MCF 10A (cell line): Measurements from ENCODE around the gene ARHGAP9. TPM values are rescaled to one million over a fixed set of nuclear protein-coding genes. Genes with fewer than 3 reads are reported as not detected.

Experiments used
- BruUV-seq: library from RNA; stranded (reverse); fragments of 400-500 nt; replicated peaks from 2 replicates; lab custom pipeline; 2021; lab: Mats Ljungman, UMichigan
- CTCF ChIA-PET: fragments of 300-600 bp; sonication (Branson Sonifier 250); formaldehyde crosslinking; extraction: SDS; loops from one replicate; lab custom pipeline; 2021; ENCODE audit warnings: antibody characterized with exemption, inconsistent platforms; lab: Yijun Ruan, JAX
- POLR2A ChIA-PET: fragments of 300-600, 350-650 bp; sonication (Branson Sonifier 250); formaldehyde crosslinking; extraction: SDS; loops from one replicate; lab custom pipeline; 2020; ENCODE audit warnings: antibody characterized with exemption, inconsistent platforms; lab: Yijun Ruan, JAX
- DNase-seq: peaks from one replicate; pipeline ENCODE4 v3.0.0-alpha.2; 2018; ENCODE audit not compliant: unreplicated experiment
- H3K27ac Mint-ChIP-seq: one replicate; pipeline ENCODE4 v1.8.0; 2022; ENCODE audit warnings: mild to moderate bottlenecking, low read depth, mixed read lengths; ENCODE audit not compliant: unreplicated experiment
- H3K27me3 Mint-ChIP-seq: one replicate; pipeline ENCODE4 v1.8.0; 2022; ENCODE audit warnings: mixed read lengths; ENCODE audit not compliant: insufficient read depth, unreplicated experiment
- H3K36me3 Mint-ChIP-seq: one replicate; pipeline ENCODE4 v1.8.0; 2022; ENCODE audit warnings: mild to moderate bottlenecking, moderate library complexity, mixed read lengths; ENCODE audit not compliant: insufficient read depth, unreplicated experiment
- H3K4me1 Mint-ChIP-seq: one replicate; pipeline ENCODE4 v1.8.0; 2022; ENCODE audit warnings: mixed read lengths; ENCODE audit not compliant: insufficient read depth, unreplicated experiment
- H3K4me3 Mint-ChIP-seq: one replicate; pipeline ENCODE4 v1.8.0; 2022; ENCODE audit warnings: mild to moderate bottlenecking, moderate library complexity, mixed read lengths; ENCODE audit not compliant: unreplicated experiment
- H3K9me3 Mint-ChIP-seq: one replicate; pipeline ENCODE4 v1.8.0; 2022; ENCODE audit warnings: mixed read lengths; ENCODE audit not compliant: unreplicated experiment
- intact Hi-C: fragments of 100-400 bp; cut with micrococcal nuclease; formaldehyde crosslinking; loops from 2 replicates; pipeline ENCODE4 v1.14.1; 2022
- total RNA-seq: library from RNA; stranded (reverse); gene quantifications from 2 replicates; pipeline ENCODE4 v1.2.3, GENCODE V29; 2022
- TF ChIP-seq, protein P1 (sequence below): fragments of 200-600 bp; IDR thresholded peaks from one replicate; pipeline ENCODE4 v1.8.0; 2022; ENCODE audit warnings: antibody characterized with exemption, mild to moderate bottlenecking; ENCODE audit not compliant: unreplicated experiment

ARHGAP9 gene
- total RNA-seq, 1 experiment from 2014 or later = 1.1 TPM

DNA sequence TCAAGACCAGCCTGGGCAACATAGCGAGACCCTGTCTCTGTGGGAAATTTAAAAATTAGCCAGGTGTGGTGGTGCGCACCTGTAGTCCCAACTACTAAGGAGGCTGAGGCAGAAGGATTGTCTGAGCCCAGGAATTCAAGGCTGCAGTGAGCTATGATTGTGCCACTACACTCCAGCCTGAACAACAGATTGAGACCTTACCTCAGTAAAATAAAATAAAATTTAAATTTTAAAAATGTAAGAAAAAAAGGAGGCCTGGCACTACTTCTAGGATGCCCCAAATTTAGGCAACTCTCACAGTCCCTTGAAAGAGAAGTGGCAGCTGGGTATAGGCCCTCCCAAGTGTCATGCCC lies 25.5 kb downstream of the ARHGAP9 start:
- no peak overlapping the region for H3K4me3 Mint-ChIP-seq
- no peak overlapping the region for H3K27ac Mint-ChIP-seq
- intact Hi-C loops = no loop called here
- no peak for DNase-seq
- TSS peak; percentile 10 for BruUV-seq
- TF ChIP-seq, protein P1, sequence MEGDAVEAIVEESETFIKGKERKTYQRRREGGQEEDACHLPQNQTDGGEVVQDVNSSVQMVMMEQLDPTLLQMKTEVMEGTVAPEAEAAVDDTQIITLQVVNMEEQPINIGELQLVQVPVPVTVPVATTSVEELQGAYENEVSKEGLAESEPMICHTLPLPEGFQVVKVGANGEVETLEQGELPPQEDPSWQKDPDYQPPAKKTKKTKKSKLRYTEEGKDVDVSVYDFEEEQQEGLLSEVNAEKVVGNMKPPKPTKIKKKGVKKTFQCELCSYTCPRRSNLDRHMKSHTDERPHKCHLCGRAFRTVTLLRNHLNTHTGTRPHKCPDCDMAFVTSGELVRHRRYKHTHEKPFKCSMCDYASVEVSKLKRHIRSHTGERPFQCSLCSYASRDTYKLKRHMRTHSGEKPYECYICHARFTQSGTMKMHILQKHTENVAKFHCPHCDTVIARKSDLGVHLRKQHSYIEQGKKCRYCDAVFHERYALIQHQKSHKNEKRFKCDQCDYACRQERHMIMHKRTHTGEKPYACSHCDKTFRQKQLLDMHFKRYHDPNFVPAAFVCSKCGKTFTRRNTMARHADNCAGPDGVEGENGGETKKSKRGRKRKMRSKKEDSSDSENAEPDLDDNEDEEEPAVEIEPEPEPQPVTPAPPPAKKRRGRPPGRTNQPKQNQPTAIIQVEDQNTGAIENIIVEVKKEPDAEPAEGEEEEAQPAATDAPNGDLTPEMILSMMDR = no peak
- H3K9me3 Mint-ChIP-seq = no peaks in the 10 kb centered on the region
- no peaks in the 10 kb centered on the region for H3K27me3 Mint-ChIP-seq
- peaks cover 35% of the 10 kb centered on the region for H3K4me1 Mint-ChIP-seq
- POLR2A ChIA-PET = interaction anchor here (2.3 to 2.7 kb wide), 2 partner anchors 22 to 147 kb away, joined by 7 to 13 read pairs; no protein-coding TSS in a partner anchor
- CTCF ChIA-PET = interaction anchor here (0.6 to 9.6 kb wide), 25 partner anchors 9 to 442 kb away, joined by 3 to 178 read pairs (median 10); partner anchors contain the start of gene ARHGAP9
- peaks cover 2% of the 10 kb centered on the region for H3K36me3 Mint-ChIP-seq

DNA sequence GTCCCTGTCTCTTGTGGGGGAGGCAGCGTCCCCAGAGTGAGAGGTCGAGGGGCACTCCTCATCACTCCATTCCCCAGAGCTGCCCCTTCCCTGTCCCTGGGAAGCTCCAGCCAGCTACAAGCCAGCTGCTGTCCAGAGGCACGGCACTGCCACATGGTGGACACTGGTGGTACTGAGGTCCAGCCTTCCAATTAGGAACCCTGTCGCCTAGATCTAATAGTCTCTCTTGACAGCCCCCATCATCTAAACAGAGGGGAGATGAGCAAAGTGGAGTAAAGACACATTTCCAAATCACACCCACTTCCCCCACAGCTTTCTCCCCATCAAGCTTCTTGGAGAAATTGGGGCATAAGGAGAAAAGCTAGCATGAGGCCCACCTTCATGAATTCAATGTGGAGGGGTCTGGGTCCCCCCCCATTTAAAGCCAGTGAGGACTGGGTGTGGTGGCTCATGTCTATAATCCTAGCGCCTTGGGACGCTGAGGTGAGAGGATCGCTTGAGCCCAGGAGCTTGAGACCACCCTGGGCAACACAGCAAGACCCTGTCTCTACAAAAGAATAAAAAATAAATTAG lies 26.6 kb downstream of the ARHGAP9 start:
- ChIA-PET POLR2A (interaction anchor here (0.5 to 2.7 kb wide), 9 partner anchors 10 to 150 kb away, joined by 3 to 13 read pairs (median 4); no protein-coding TSS in a partner anchor), CTCF (interaction anchor here (0.5 to 9.6 kb wide), 63 partner anchors 10 to 1643 kb away, joined by 3 to 178 read pairs (median 6); partner anchors contain the start of genes ARHGAP9 and INHBC)
- Mint-ChIP-seq H3K4me1 (peaks cover 29% of the 10 kb centered on the region), H3K27ac (no peak overlapping the region), H3K4me3 (no peak overlapping the region), H3K27me3 (no peaks in the 10 kb centered on the region), H3K9me3 (no peaks in the 10 kb centered on the region), H3K36me3 (no peaks in the 10 kb centered on the region)
- intact Hi-C loops = loop anchor here (1.0 to 2.0 kb wide), 3 partner anchors 146 to 240 kb away; no protein-coding TSS in a partner anchor
- BruUV-seq = no TSS peak
- TF ChIP-seq, protein P1 = peak; percentile 88
- peak; percentile 78 for DNase-seq

DNA sequence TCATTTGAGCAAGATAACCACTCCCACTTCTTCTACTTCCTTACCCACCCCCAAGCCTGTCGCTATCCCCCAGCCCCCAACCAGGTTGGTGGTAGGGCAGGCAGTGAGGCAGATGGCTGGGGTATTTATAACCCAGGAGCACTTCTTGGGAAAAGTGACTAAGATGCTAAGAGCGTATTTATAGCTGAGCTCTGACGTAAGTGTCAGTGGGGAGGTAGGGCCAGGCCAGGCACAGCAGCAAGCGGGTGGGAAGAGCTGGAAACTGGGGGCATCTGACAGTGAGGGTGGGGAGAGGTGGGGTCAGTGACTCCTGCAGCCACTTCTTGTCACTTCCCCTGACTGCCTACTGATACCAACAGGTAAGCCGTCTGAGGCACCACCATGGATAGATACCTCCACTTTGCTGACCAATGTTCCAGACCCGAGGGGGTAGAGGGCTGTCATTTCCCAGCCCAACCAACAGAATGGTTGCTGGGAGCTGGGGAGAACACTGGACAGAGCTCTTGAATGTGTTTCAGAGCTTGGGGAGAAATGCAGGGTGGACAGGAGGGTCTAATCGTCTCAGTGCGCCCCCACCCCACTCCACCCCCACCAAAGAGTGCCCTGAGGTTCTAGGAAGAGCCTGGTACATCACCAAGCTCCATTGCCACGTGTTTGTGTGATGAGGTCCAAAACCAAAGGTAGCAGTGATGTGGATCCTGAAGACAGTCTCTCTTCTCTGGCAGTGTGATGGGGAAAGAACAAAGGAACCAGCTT lies 27.3 kb downstream of the ARHGAP9 start:
- no peaks in the 10 kb centered on the region for H3K9me3 Mint-ChIP-seq
- H3K27ac Mint-ChIP-seq = no peak overlapping the region
- ChIA-PET POLR2A (interaction anchor here (0.5 to 2.7 kb wide), 8 partner anchors 11 to 149 kb away, joined by 3 to 13 read pairs (median 4); no protein-coding TSS in a partner anchor), CTCF (interaction anchor here (0.5 to 9.6 kb wide), 59 partner anchors 10 to 1642 kb away, joined by 3 to 178 read pairs (median 6); partner anchors contain the start of genes INHBC and SHMT2)
- no peaks in the 10 kb centered on the region for H3K27me3 Mint-ChIP-seq
- TF ChIP-seq, protein P1 = no peak
- no TSS peak for BruUV-seq
- intact Hi-C loops = loop anchor here (2.0 kb wide), 1 partner anchor 240 kb away; no protein-coding TSS in a partner anchor
- H3K4me3 Mint-ChIP-seq = no peak overlapping the region
- peak; percentile 55 for DNase-seq
- no peaks in the 10 kb centered on the region for H3K36me3 Mint-ChIP-seq
- H3K4me1 Mint-ChIP-seq = peaks cover 29% of the 10 kb centered on the region
